PC-9 (cell line): ENCODE results near the gene DMWD. TPM values are rescaled to one million over a fixed set of nuclear protein-coding genes. Genes with fewer than 3 reads are reported as not detected.
A peak's percentile ranks its signal among the peaks of the same experiment; 100 is the strongest.
"Not testable (repeated sequence)": the region's sequence is repeated elsewhere in the genome, so short reads cannot be mapped to it uniquely, and the experiment has no call there.

Experiments used
- BruUV-seq: library from RNA; stranded (reverse); fragments of 400-500 nt; replicated peaks from 2 replicates; lab custom pipeline; 2021; lab: Mats Ljungman, UMichigan
- CTCF ChIA-PET: fragments of 300-600 bp; sonication (Branson Sonifier 250); formaldehyde crosslinking; loops from one replicate; lab custom pipeline; 2022; ENCODE audit warnings: antibody characterized with exemption; lab: Charles Lee
- POLR2A ChIA-PET: fragments of 300-600 bp; sonication (Branson Sonifier 250); formaldehyde crosslinking; loops from one replicate; lab custom pipeline; 2022; ENCODE audit warnings: antibody characterized with exemption; ENCODE audit not compliant: unreplicated experiment; lab: Charles Lee
- DNase-seq, 2 experiments: peaks; one replicate each; pipeline versions ENCODE4 v3.0.0 to v3.0.0-alpha.2; 2015 to 2022; ENCODE audit warnings: mixed read lengths in 1 of 2
- H2AFZ ChIP-seq: fragments of 200-600 bp; sonication (generic); 2 replicates; pipeline ENCODE4 v1.8.1; 2017; ENCODE audit warnings: antibody characterized with exemption
- H3F3A ChIP-seq: fragments of 200-600 bp; sonication (generic); 2 replicates; pipeline ENCODE4 v1.8.1; 2017; ENCODE audit warnings: antibody characterized with exemption, mild to moderate bottlenecking, low read depth; ENCODE audit not compliant: insufficient read depth
- H3K27ac ChIP-seq: fragments of 200-600 bp; sonication (generic); 2 replicates; pipeline ENCODE4 v1.6.1; 2016; ENCODE audit warnings: mixed run types
- H3K27me3 ChIP-seq: fragments of 200-600 bp; sonication (generic); 2 replicates; pipeline ENCODE4 v1.6.1; 2016; ENCODE audit warnings: low read depth, mixed run types; ENCODE audit not compliant: insufficient read depth
- H3K36me3 ChIP-seq: fragments of 200-600 bp; sonication (generic); 2 replicates; pipeline ENCODE4 v1.6.1; 2016; ENCODE audit warnings: low read depth, mixed run types
- H3K4me1 ChIP-seq: fragments of 200-600 bp; sonication (generic); replicated peaks from 2 replicates; pipeline ENCODE4 v1.6.1; 2016; ENCODE audit warnings: mixed run types; ENCODE audit not compliant: insufficient read depth
- H3K4me2 ChIP-seq: fragments of 200-600 bp; sonication (generic); 2 replicates; pipeline ENCODE4 v1.6.1; 2017; ENCODE audit warnings: mixed run types
- H3K4me3 ChIP-seq: fragments of 200-600 bp; sonication (generic); 2 replicates; pipeline ENCODE4 v1.6.1; 2016; ENCODE audit warnings: mixed run types
- H3K79me2 ChIP-seq: fragments of 200-600 bp; sonication (generic); 2 replicates; pipeline ENCODE4 v1.6.1; 2017; ENCODE audit warnings: low read depth, mixed run types
- H3K9me2 ChIP-seq: fragments of 200-600 bp; sonication (generic); 2 replicates; pipeline ENCODE4 v1.8.1; 2017; ENCODE audit warnings: mild to moderate bottlenecking; ENCODE audit not compliant: insufficient read depth
- H3K9me3 ChIP-seq: fragments of 200-600 bp; sonication (generic); 2 replicates; pipeline ENCODE4 v1.8.1; 2016; ENCODE audit warnings: low read depth; ENCODE audit not compliant: insufficient read depth
- H4K20me1 ChIP-seq: fragments of 200-600 bp; sonication (generic); 2 replicates; pipeline ENCODE4 v1.8.1; 2017; ENCODE audit not compliant: insufficient read depth
- EZH2 ChIP-seq: fragments of 200-600 bp; sonication (generic); IDR thresholded peaks from 2 replicates; pipeline ENCODE4 v1.8.0; 2017; ENCODE audit warnings: antibody characterized with exemption, low read depth
- intact Hi-C: fragments of 100-400 bp; cut with micrococcal nuclease; formaldehyde crosslinking; loops from one replicate; pipeline ENCODE4 v1.10.0; 2022; ENCODE audit not compliant: unreplicated experiment
- total RNA-seq: library from RNA; stranded (reverse); gene quantifications from 2 replicates; pipeline ENCODE4 v1.2.3, GENCODE V29; 2021
- TF ChIP-seq, protein P1 (sequence below): fragments of 200-600 bp; sonication (generic); conservative IDR thresholded peaks from 2 replicates; pipeline ENCODE4 v1.6.1; 2017; ENCODE audit warnings: mixed run types, antibody characterized with exemption, mild to moderate bottlenecking, moderate library complexity

Gene DMWD
- total RNA-seq, 1 experiment from 2014 or later: 66.7 TPM

DNA sequence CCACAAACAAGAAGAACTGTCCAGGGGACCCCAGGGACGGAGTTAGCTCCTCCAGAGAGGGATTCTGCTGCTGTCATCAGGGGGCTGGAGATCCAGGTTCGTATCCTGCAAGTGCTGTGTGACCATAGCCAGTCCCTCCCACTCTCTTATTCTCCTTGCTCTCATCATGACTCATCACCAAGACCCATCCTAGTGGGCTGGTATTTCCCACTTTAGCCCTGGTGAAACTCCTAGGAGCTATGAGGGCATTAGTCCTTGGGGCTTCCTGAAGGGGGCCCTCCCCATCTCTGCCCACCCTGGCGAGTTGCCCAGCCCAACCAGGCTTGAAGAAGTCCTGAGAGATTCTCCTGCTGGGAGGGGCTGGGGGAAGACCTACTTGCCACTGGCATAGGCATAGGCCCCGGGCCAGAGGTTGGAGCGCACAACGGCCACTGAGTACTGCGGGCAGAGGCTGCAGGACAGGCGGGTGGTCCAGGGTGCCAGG, 7.5 kb upstream of the DMWD start:
- peak in 1 of 2 experiments; percentile 59 for DNase-seq
- no peak overlapping the region for H3K27ac ChIP-seq

DNA sequence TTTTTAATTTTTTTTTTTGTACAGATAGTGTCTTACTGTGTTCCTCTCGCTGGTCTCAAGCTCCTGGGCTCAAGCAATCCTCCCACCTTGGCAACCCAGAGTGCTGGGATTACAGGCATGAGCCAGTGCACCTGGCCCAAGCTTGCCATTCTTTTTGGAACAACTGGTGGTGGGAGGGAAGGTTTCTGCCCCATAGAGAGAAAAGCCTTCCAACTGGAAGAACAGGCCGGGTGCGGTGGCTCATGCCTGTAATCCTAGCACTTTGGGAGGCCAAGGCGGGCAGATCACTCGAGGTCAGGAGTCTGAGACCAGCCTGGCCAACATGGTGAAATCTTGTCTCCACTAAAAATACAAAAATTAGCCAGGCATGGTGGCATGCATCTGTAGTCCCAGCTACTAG, 6.9 kb upstream of the DMWD start:
- H3K4me2 ChIP-seq: peak overlapping the region; percentile 44
- ChIA-PET POLR2A (interaction anchor here (0.6 to 1.3 kb wide), 3 partner anchors 30 to 84 kb away, joined by 3 to 10 read pairs (median 6); partner anchors contain the start of gene SIX5), CTCF (interaction anchor here (0.7 to 1.6 kb wide), 8 partner anchors 9 to 158 kb away, joined by 3 to 13 read pairs (median 4); partner anchors contain the start of genes DMPK and SIX5)
- 0 out of 2 replicates have a peak overlapping the region, but pooled peaks have one; percentile 1 for H3K27ac ChIP-seq
- not testable (repeated sequence) for H3K9me3 ChIP-seq, BruUV-seq, H3K36me3 ChIP-seq, H3K9me2 ChIP-seq, H3K27me3 ChIP-seq, H3K79me2 ChIP-seq, H2AFZ ChIP-seq, H4K20me1 ChIP-seq, H3K4me3 ChIP-seq
- H3K4me1 ChIP-seq: peaks cover 13% of the 10 kb centered on the region
- intact Hi-C loops: loop anchor here (1.0 kb wide), 1 partner anchor 29 kb away; no protein-coding TSS in a partner anchor
- H3F3A ChIP-seq: peaks cover 22% of the 10 kb centered on the region; the same call in 1 of the 2 replicates
- peak; percentile 52 to 61 for DNase-seq

More for the DNA sequence above, 7.5 kb upstream of the DMWD start:
- POLR2A ChIA-PET: no interaction called here
- BruUV-seq: no TSS peak
- intact Hi-C loops: no loop called here
- no peak for TF ChIP-seq EZH2
- TF ChIP-seq, protein P1, sequence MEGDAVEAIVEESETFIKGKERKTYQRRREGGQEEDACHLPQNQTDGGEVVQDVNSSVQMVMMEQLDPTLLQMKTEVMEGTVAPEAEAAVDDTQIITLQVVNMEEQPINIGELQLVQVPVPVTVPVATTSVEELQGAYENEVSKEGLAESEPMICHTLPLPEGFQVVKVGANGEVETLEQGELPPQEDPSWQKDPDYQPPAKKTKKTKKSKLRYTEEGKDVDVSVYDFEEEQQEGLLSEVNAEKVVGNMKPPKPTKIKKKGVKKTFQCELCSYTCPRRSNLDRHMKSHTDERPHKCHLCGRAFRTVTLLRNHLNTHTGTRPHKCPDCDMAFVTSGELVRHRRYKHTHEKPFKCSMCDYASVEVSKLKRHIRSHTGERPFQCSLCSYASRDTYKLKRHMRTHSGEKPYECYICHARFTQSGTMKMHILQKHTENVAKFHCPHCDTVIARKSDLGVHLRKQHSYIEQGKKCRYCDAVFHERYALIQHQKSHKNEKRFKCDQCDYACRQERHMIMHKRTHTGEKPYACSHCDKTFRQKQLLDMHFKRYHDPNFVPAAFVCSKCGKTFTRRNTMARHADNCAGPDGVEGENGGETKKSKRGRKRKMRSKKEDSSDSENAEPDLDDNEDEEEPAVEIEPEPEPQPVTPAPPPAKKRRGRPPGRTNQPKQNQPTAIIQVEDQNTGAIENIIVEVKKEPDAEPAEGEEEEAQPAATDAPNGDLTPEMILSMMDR: no peak
- CTCF ChIA-PET: interaction anchor here (0.7 to 1.6 kb wide), 5 partner anchors 9 to 158 kb away, joined by 3 to 21 read pairs (median 4); partner anchors contain the start of gene DMPK
- Histone ChIP-seq H3K4me1 (peaks cover 13% of the 10 kb centered on the region), H2AFZ (no peak overlapping the region), H3K4me3 (no peak overlapping the region), H3K79me2 (no peaks in the 10 kb centered on the region), H3K9me3 (no peaks in the 10 kb centered on the region), H3F3A (peaks cover 25% of the 10 kb centered on the region; the same call in 1 of the 2 replicates), H3K36me3 (no peaks in the 10 kb centered on the region), H4K20me1 (no peaks in the 10 kb centered on the region), H3K27me3 (no peaks in the 10 kb centered on the region), H3K9me2 (no peaks in the 10 kb centered on the region), H3K4me2 (peak overlapping the region; percentile 44; the same call in 1 of the 2 replicates)

DNA sequence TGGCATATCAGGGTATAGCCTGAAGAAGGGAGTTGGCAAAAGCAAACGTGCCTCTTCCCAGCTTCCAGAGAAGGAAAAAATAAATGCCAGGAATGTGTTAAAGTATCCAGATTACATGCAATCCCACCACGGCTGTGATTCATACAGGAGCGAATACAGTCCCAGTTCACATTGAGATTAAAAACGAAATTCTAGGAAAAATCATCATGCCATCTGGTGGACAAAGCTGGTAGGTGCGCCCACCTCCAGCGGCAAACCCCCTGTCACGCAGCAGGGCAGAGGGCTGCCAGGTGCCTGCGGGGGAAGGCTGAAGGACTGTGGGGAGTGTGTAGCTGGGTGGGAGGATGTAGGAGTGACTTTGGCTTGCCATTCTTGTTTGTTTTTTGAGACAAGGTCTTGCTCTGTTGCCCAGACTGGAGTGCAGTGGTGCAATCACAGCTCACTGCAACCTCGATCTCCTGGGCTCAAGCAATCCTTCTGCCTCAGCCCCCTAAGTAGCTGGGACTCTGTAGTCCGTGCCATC, 6.4 kb upstream of the DMWD start:
- no peaks in the 10 kb centered on the region for H3K9me2 ChIP-seq
- H3K9me3 ChIP-seq: no peaks in the 10 kb centered on the region
- H3F3A ChIP-seq: peaks cover 22% of the 10 kb centered on the region; the same call in 1 of the 2 replicates
- no peaks in the 10 kb centered on the region for H3K79me2 ChIP-seq
- ChIA-PET POLR2A (interaction anchor here (0.6 to 1.3 kb wide), 3 partner anchors 30 to 84 kb away, joined by 3 to 10 read pairs (median 6); partner anchors contain the start of gene SIX5), CTCF (interaction anchor here (0.7 to 1.6 kb wide), 7 partner anchors 17 to 157 kb away, joined by 3 to 13 read pairs (median 4); partner anchors contain the start of genes DMPK and SIX5)
- no peak for TF ChIP-seq EZH2
- TF ChIP-seq, protein P1: peak; percentile 95
- no peaks in the 10 kb centered on the region for H4K20me1 ChIP-seq
- H3K4me3 ChIP-seq: no peak overlapping the region
- 0 out of 2 replicates have a peak overlapping the region, but pooled peaks have one; percentile 1 for H3K27ac ChIP-seq
- H3K4me2 ChIP-seq: peak overlapping the region; percentile 44
- H3K27me3 ChIP-seq: no peaks in the 10 kb centered on the region
- intact Hi-C loops: loop anchor here (1.0 kb wide), 1 partner anchor 29 kb away; no protein-coding TSS in a partner anchor
- peaks cover 13% of the 10 kb centered on the region for H3K4me1 ChIP-seq
- BruUV-seq: no TSS peak
- H2AFZ ChIP-seq: no peak overlapping the region
- DNase-seq: peak; percentile 58 to 75
- H3K36me3 ChIP-seq: no peaks in the 10 kb centered on the region
